Panc1 (cell line): ENCODE results near the gene ROR1. TPM values are rescaled to one million over a fixed set of nuclear protein-coding genes. Genes with fewer than 3 reads are reported as not detected.

Experiments used
- ATAC-seq: fragments of 200-7000 bp; cut with Tn5 transposase; 2 replicates; pipeline ENCODE4 v1.9.1; 2020; ENCODE audit warnings: mild to moderate bottlenecking, moderate library complexity
- BruUV-seq: library from RNA; stranded (reverse); fragments of 400-500 nt; replicated peaks from 2 replicates; lab custom pipeline; 2021; lab: Mats Ljungman, UMichigan
- CTCF ChIA-PET: fragments of 300-600 bp; sonication (Branson Sonifier 250); formaldehyde crosslinking; loops from one replicate; lab custom pipeline; 2022; ENCODE audit warnings: antibody characterized with exemption; lab: Charles Lee
- POLR2A ChIA-PET: fragments of 300-600 bp; sonication (Branson Sonifier 250); formaldehyde crosslinking; loops from one replicate; lab custom pipeline; 2022; ENCODE audit warnings: antibody characterized with exemption; lab: Charles Lee
- DNase-seq: peaks from one replicate; pipeline ENCODE4 v3.0.0-alpha.2; 2010; ENCODE audit warnings: low read depth, low spot score
- H3K27ac ChIP-seq: 2 replicates; pipeline ENCODE4 v1.5.1; 2011; ENCODE audit warnings: mild to moderate bottlenecking, low read length, inconsistent platforms
- H3K27me3 ChIP-seq: fragments of 200-500 bp; sonication (Bioruptor generic); 2 replicates; pipeline ENCODE4 v1.6.0; 2014; ENCODE audit warnings: low read length, inconsistent platforms; ENCODE audit not compliant: control insufficient read depth, insufficient read depth
- H3K36me3 ChIP-seq: fragments of 200-500 bp; sonication (Bioruptor generic); 2 replicates; pipeline ENCODE4 v1.5.1; 2014; ENCODE audit warnings: inconsistent platforms, mild to moderate bottlenecking, low read length, moderate library complexity; ENCODE audit not compliant: control insufficient read depth, insufficient read depth
- H3K4me1 ChIP-seq: 2 replicates; pipeline ENCODE4 v1.5.1; 2011; ENCODE audit warnings: inconsistent platforms, mild to moderate bottlenecking, low read length, moderate library complexity; ENCODE audit not compliant: control insufficient read depth, insufficient read depth
- H3K4me3 ChIP-seq, 2 experiments: 2 replicates each; pipeline ENCODE4 v1.5.1; 2011 to 2012; ENCODE audit warnings: low read depth in 2 of 2, low read length in 2 of 2, mild to moderate bottlenecking in 2 of 2, inconsistent platforms in 1 of 2, moderate library complexity in 1 of 2
- H3K9me3 ChIP-seq: fragments of 200-500 bp; sonication (Bioruptor generic); 2 replicates; pipeline ENCODE4 v1.5.1; 2014; ENCODE audit warnings: low read depth, mild to moderate bottlenecking, inconsistent platforms, low read length, moderate library complexity; ENCODE audit not compliant: control insufficient read depth, insufficient read depth
- POLR2AphosphoS5 ChIP-seq: IDR thresholded peaks from 2 replicates; pipeline ENCODE4 v1.6.1; 2012; ENCODE audit warnings: mild to moderate bottlenecking, low read depth, low read length, moderate library complexity
- SIN3A ChIP-seq: IDR thresholded peaks from 2 replicates; pipeline ENCODE4 v1.6.1; 2012; ENCODE audit warnings: low read depth, mild to moderate bottlenecking, low read length, moderate library complexity, borderline replicate concordance; ENCODE audit not compliant: insufficient read depth
- TCF7L2 ChIP-seq: IDR thresholded peaks from 2 replicates; pipeline ENCODE4 v1.6.1; 2011; ENCODE audit warnings: mild to moderate bottlenecking, low read depth, low read length, inconsistent platforms
- in situ Hi-C: cut with HindIII; loops from 2 replicates; pipeline ENCODE4 v1.10.0; 2016; ENCODE audit warnings: low sequenced_read_pairs, low pct_unique_long_range_greater_than_20kb
- intact Hi-C: fragments of 100-400 bp; cut with micrococcal nuclease; formaldehyde crosslinking; loops from one replicate; pipeline ENCODE4 v1.10.0; 2022; ENCODE audit not compliant: unreplicated experiment
- total RNA-seq: library from RNA; stranded (reverse); gene quantifications from one replicate; pipeline ENCODE4 v1.2.1, GENCODE V29; 2021; ENCODE audit not compliant: unreplicated experiment
- TF ChIP-seq, protein P1 (sequence below), 2 experiments: IDR thresholded peaks; 2 replicates each; pipeline ENCODE4 v1.6.1; 2011 to 2012; ENCODE audit warnings: low read depth in 2 of 2, control low read depth in 1 of 2, low read length in 1 of 2, mild to moderate bottlenecking in 1 of 2, moderate library complexity in 1 of 2; ENCODE audit not compliant: insufficient read depth in 1 of 2
- TF ChIP-seq, protein P2 (sequence below): fragments of 450-650 bp; IDR thresholded peaks from 2 replicates; pipeline ENCODE4 v1.5.1; 2017; ENCODE audit warnings: mild to moderate bottlenecking

ROR1 gene
- total RNA-seq, 1 experiment from 2014 or later = 19.3 TPM

DNA sequence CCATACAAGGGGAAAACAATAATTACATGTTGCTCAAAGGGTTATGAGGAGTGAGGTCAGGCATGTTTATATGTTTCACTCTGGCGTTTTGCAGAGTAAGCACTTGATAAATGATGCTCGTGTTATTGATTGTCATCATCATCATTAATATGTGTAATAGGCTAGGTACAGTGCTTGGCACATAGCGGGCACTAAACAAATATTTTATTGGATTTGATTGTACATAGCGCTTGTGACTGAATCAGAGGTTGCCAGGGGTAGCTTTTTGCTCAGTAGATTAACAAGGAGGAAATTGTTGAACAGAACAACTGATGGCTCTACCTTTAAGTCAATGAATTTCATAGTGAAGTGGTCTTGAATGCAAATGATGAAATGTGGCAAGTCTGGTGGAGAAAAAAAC lies 91.7 kb downstream of the ROR1 start:
- no peak overlapping the region for H3K27ac ChIP-seq
- DNase-seq (no peak), ATAC-seq (no peak)
- ChIA-PET CTCF (interaction anchor here (1.2 kb wide), 1 partner anchor 18 kb away, joined by 3 read pairs; no protein-coding TSS in a partner anchor), POLR2A (no interaction called here)
- no peaks in the 10 kb centered on the region for H3K27me3 ChIP-seq
- in situ Hi-C loops (no loop called here), intact Hi-C loops (loop anchor here (10.0 kb wide), 1 partner anchor 91 kb away; the partner anchor contains the start of gene ROR1)
- no TSS peak for BruUV-seq
- peaks cover 54% of the 10 kb centered on the region for H3K4me1 ChIP-seq
- no peaks in the 10 kb centered on the region for H3K36me3 ChIP-seq
- no peaks in the 10 kb centered on the region for H3K9me3 ChIP-seq
- H3K4me3 ChIP-seq = no peak overlapping the region
- TF ChIP-seq SIN3A = no peak
- TF ChIP-seq, protein P1, sequence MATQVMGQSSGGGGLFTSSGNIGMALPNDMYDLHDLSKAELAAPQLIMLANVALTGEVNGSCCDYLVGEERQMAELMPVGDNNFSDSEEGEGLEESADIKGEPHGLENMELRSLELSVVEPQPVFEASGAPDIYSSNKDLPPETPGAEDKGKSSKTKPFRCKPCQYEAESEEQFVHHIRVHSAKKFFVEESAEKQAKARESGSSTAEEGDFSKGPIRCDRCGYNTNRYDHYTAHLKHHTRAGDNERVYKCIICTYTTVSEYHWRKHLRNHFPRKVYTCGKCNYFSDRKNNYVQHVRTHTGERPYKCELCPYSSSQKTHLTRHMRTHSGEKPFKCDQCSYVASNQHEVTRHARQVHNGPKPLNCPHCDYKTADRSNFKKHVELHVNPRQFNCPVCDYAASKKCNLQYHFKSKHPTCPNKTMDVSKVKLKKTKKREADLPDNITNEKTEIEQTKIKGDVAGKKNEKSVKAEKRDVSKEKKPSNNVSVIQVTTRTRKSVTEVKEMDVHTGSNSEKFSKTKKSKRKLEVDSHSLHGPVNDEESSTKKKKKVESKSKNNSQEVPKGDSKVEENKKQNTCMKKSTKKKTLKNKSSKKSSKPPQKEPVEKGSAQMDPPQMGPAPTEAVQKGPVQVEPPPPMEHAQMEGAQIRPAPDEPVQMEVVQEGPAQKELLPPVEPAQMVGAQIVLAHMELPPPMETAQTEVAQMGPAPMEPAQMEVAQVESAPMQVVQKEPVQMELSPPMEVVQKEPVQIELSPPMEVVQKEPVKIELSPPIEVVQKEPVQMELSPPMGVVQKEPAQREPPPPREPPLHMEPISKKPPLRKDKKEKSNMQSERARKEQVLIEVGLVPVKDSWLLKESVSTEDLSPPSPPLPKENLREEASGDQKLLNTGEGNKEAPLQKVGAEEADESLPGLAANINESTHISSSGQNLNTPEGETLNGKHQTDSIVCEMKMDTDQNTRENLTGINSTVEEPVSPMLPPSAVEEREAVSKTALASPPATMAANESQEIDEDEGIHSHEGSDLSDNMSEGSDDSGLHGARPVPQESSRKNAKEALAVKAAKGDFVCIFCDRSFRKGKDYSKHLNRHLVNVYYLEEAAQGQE (IDR thresholded peaks at IDR 0.05; ENCODE audit: insufficient read depth in 1 of 2, low read depth in 2 of 2, low read length in 1 of 2) = no peak
- TF ChIP-seq TCF7L2 = no peak
- TF ChIP-seq, protein P2, sequence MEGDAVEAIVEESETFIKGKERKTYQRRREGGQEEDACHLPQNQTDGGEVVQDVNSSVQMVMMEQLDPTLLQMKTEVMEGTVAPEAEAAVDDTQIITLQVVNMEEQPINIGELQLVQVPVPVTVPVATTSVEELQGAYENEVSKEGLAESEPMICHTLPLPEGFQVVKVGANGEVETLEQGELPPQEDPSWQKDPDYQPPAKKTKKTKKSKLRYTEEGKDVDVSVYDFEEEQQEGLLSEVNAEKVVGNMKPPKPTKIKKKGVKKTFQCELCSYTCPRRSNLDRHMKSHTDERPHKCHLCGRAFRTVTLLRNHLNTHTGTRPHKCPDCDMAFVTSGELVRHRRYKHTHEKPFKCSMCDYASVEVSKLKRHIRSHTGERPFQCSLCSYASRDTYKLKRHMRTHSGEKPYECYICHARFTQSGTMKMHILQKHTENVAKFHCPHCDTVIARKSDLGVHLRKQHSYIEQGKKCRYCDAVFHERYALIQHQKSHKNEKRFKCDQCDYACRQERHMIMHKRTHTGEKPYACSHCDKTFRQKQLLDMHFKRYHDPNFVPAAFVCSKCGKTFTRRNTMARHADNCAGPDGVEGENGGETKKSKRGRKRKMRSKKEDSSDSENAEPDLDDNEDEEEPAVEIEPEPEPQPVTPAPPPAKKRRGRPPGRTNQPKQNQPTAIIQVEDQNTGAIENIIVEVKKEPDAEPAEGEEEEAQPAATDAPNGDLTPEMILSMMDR = no peak
- no peak for TF ChIP-seq POLR2AphosphoS5

DNA sequence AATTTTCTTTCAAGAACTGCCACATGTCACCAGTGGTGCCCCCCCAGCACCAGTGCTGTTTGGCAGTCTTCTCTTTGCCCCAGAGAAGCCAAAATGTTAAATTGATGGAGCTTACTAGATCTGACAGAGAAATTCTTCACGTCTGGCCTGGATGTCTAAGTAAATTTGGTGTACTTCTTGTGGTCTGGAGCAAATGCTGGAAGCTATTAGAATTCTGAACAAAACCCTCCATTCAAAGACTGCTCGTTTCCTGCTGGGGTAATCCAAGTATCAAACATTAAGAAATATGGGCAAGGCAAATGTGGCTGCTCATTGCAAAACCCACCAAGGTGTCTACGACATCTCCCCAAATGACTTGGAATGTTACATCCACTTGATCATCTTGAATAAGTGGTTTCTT lies 92.3 kb downstream of the ROR1 start:
- DNase-seq (no peak), ATAC-seq (no peak)
- H3K4me1 ChIP-seq = peaks cover 54% of the 10 kb centered on the region
- peak overlapping the region; percentile 1; the same call in 1 of the 2 replicates for H3K27ac ChIP-seq
- no peaks in the 10 kb centered on the region for H3K36me3 ChIP-seq
- POLR2A ChIA-PET = no interaction called here
- H3K27me3 ChIP-seq = no peaks in the 10 kb centered on the region
- no peaks in the 10 kb centered on the region for H3K9me3 ChIP-seq
- CTCF ChIA-PET = interaction anchor here (1.2 kb wide), 1 partner anchor 18 kb away, joined by 3 read pairs; no protein-coding TSS in a partner anchor
- TF ChIP-seq, protein P1 (IDR thresholded peaks at IDR 0.05; ENCODE audit: insufficient read depth in 1 of 2, low read depth in 2 of 2, low read length in 1 of 2) = no peak
- TF ChIP-seq TCF7L2 = no peak
- TF ChIP-seq POLR2AphosphoS5 = no peak
- TF ChIP-seq, protein P2 = no peak
- TF ChIP-seq SIN3A = no peak
- no TSS peak for BruUV-seq
- in situ Hi-C loops = no loop called here
- no peak overlapping the region for H3K4me3 ChIP-seq
- intact Hi-C loops = loop anchor here (10.0 kb wide), 1 partner anchor 91 kb away; the partner anchor contains the start of gene ROR1
